ENCODE data around the gene TMEM151B. TPM values are rescaled to one million over a fixed set of nuclear protein-coding genes. Genes with fewer than 3 reads are reported as not detected.

Gene TMEM151B
- total and polyA plus RNA-seq, 9 of the 15 experiments (the other 6 are each of a cell fraction or from before 2014, with no cell fraction given): not detected

DNA sequence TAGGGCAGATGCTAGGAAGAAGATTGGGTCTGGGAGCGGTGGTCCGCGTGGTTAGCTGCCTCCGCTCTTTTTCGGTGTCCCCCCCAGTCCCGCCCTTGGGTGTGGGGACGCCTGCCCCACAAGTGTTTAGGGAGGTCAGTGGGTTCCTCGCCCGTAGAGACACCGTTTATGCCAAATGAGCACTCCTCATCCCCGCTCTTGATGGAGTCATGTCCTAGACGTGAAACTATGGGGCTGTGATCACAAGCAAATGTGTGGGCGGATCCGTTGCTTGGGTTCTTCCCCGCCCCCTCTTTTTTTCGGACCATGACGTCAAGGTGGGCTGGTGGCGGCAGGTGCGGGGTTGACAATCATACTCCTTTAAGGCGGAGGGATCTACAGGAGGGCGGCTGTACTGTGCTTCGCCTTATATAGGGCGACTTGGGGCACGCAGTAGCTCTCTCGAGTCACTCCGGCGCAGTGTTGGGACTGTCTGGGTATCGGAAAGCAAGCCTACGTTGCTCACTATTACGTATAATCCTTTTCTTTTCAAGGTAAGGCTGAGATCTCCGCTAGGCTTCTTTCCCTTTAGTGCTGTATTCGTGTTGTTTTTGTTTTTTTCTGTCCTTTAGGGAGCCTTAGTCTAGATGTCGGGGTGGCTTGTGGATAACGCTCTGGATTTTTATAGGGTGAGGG lies 23.4 kb upstream of the TMEM151B start, which contains the start of gene HSP90AB1 (continued):
- TF ChIP-seq, protein P1, sequence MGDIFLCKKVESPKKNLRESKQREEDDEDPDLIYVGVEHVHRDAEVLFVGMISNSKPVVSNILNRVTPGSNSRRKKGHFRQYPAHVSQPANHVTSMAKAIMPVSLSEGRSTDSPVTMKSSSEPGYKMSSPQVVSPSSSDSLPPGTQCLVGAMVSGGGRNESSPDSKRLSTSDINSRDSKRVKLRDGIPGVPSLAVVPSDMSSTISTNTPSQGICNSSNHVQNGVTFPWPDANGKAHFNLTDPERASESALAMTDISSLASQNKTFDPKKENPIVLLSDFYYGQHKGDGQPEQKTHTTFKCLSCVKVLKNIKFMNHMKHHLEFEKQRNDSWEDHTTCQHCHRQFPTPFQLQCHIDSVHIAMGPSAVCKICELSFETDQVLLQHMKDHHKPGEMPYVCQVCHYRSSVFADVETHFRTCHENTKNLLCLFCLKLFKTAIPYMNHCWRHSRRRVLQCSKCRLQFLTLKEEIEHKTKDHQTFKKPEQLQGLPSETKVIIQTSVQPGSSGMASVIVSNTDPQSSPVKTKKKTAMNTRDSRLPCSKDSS (IDR thresholded peaks at IDR 0.05; ENCODE audit: low read depth, partially characterized antibody): no peak
- TF ChIP-seq CHCHD3 (CRISPR knock-in tag; IDR thresholded peaks at IDR 0.05) (peak; percentile 81; the same call in 1 of the 2 replicates), RFX7 (CRISPR knock-in tag; IDR thresholded peaks at IDR 0.05) (no peak), ZBTB17 (CRISPR knock-in tag; IDR thresholded peaks at IDR 0.05) (no peak), ZNF507 (tag; conservative IDR thresholded peaks at IDR 0.05) (no peak), GABPB2 (CRISPR knock-in tag; conservative IDR thresholded peaks at IDR 0.05) (no peak), RBM39 (optimal IDR thresholded peaks at IDR 0.05; ENCODE audit: low read depth, low read length) (peak; percentile 98), ELF1 (tag; IDR thresholded peaks at IDR 0.05) (no peak)
- TF ChIP-seq, protein P2, sequence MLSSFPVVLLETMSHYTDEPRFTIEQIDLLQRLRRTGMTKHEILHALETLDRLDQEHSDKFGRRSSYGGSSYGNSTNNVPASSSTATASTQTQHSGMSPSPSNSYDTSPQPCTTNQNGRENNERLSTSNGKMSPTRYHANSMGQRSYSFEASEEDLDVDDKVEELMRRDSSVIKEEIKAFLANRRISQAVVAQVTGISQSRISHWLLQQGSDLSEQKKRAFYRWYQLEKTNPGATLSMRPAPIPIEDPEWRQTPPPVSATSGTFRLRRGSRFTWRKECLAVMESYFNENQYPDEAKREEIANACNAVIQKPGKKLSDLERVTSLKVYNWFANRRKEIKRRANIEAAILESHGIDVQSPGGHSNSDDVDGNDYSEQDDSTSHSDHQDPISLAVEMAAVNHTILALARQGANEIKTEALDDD (IDR thresholded peaks at IDR 0.05): no peak
- TF ChIP-seq, protein P3, sequence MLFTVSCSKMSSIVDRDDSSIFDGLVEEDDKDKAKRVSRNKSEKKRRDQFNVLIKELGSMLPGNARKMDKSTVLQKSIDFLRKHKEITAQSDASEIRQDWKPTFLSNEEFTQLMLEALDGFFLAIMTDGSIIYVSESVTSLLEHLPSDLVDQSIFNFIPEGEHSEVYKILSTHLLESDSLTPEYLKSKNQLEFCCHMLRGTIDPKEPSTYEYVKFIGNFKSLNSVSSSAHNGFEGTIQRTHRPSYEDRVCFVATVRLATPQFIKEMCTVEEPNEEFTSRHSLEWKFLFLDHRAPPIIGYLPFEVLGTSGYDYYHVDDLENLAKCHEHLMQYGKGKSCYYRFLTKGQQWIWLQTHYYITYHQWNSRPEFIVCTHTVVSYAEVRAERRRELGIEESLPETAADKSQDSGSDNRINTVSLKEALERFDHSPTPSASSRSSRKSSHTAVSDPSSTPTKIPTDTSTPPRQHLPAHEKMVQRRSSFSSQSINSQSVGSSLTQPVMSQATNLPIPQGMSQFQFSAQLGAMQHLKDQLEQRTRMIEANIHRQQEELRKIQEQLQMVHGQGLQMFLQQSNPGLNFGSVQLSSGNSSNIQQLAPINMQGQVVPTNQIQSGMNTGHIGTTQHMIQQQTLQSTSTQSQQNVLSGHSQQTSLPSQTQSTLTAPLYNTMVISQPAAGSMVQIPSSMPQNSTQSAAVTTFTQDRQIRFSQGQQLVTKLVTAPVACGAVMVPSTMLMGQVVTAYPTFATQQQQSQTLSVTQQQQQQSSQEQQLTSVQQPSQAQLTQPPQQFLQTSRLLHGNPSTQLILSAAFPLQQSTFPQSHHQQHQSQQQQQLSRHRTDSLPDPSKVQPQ (CRISPR knock-in tag; IDR thresholded peaks at IDR 0.05; ENCODE audit: borderline replicate concordance): no peak
- TF ChIP-seq, protein P4, sequence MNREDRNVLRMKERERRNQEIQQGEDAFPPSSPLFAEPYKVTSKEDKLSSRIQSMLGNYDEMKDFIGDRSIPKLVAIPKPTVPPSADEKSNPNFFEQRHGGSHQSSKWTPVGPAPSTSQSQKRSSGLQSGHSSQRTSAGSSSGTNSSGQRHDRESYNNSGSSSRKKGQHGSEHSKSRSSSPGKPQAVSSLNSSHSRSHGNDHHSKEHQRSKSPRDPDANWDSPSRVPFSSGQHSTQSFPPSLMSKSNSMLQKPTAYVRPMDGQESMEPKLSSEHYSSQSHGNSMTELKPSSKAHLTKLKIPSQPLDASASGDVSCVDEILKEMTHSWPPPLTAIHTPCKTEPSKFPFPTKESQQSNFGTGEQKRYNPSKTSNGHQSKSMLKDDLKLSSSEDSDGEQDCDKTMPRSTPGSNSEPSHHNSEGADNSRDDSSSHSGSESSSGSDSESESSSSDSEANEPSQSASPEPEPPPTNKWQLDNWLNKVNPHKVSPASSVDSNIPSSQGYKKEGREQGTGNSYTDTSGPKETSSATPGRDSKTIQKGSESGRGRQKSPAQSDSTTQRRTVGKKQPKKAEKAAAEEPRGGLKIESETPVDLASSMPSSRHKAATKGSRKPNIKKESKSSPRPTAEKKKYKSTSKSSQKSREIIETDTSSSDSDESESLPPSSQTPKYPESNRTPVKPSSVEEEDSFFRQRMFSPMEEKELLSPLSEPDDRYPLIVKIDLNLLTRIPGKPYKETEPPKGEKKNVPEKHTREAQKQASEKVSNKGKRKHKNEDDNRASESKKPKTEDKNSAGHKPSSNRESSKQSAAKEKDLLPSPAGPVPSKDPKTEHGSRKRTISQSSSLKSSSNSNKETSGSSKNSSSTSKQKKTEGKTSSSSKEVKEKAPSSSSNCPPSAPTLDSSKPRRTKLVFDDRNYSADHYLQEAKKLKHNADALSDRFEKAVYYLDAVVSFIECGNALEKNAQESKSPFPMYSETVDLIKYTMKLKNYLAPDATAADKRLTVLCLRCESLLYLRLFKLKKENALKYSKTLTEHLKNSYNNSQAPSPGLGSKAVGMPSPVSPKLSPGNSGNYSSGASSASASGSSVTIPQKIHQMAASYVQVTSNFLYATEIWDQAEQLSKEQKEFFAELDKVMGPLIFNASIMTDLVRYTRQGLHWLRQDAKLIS (CRISPR knock-in tag; IDR thresholded peaks at IDR 0.05): no peak
- TF ChIP-seq, protein P5, sequence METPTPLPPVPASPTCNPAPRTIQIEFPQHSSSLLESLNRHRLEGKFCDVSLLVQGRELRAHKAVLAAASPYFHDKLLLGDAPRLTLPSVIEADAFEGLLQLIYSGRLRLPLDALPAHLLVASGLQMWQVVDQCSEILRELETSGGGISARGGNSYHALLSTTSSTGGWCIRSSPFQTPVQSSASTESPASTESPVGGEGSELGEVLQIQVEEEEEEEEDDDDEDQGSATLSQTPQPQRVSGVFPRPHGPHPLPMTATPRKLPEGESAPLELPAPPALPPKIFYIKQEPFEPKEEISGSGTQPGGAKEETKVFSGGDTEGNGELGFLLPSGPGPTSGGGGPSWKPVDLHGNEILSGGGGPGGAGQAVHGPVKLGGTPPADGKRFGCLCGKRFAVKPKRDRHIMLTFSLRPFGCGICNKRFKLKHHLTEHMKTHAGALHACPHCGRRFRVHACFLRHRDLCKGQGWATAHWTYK (CRISPR knock-in tag; IDR thresholded peaks at IDR 0.05): no peak
- TF ChIP-seq, protein P6, sequence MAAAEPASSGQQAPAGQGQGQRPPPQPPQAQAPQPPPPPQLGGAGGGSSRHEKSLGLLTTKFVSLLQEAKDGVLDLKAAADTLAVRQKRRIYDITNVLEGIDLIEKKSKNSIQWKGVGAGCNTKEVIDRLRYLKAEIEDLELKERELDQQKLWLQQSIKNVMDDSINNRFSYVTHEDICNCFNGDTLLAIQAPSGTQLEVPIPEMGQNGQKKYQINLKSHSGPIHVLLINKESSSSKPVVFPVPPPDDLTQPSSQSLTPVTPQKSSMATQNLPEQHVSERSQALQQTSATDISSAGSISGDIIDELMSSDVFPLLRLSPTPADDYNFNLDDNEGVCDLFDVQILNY (CRISPR knock-in tag; IDR thresholded peaks at IDR 0.05): peak; percentile 84

Data from K562 (cell line).